DMS114 treated with DMSO at 0.1 percent for 48 hours (cell line): ENCODE results near the gene BPTF.
"Not testable (repeated sequence)": the region's sequence is repeated elsewhere in the genome, so short reads cannot be mapped to it uniquely, and the experiment has no call there.

Experiments
- DNase-seq: peaks from one replicate; lab custom pipeline; 2025; ENCODE audit not compliant: unreplicated experiment; lab: John Stamatoyannopoulos, UW

BPTF gene

DNA sequence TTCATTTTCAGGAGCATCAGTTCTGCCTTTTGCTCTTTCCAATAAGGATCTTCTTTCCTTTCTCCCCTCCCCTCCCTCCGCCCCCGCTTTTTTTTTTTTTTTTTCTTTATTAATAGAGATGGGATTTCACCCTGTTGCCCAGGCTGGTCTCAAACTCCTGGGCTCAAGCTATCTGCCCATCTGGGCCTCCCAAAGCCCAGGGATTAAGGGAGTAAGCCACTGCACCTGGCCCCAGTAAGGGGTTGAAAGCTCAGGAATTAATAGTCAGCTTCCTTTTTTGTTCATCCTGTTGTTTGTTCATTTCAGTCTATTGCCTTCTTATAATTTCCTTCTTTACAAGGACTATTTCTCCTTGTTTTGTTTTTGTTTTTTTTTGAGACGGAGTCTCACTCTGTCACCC lies 178.9 kb downstream of the BPTF start:
- no peak for DNase-seq

DNA sequence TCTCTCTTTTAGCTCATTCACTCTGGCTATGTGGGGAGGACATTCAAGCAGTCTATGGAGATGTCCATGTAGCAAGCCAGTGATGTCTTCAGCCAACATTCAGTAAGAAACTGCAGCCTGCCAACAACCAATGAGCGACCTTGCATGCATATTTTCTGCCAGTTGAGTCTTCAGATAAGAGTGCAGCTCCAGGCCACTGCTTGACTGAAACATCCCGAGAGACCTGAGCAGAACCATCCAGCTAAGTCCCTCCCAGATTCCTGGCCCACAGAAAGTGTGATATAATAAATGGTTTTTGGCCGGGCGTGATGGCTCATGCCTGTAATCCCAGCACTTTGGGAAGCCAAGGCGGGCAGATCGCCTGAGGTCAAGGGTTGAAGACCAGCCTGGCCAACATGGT lies 181.5 kb downstream of the BPTF start:
- DNase-seq = no peak

DNA sequence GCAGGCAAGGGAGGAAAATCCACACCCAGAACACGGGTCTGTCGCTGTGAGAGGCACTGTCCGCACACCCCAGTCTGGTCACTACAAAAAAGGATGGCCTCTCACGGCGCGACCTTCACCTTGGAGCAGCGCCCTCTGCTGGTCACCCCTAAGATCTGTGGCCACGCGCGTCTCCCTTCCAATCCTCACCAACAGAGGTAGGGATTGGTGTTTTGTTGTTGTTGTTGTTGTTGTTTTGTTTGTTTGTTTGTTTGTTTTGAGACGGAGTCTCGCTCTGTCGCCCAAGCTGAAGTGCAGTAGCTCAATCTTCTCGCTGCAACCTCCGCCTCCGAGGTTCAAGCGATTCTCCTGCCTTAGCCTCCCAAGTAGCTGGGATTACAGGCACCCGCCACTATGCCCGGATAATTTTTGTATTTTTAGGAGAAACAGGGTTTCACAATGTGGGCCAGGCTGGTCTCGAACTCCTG lies 185.9 kb downstream of the BPTF start:
- DNase-seq = no peak

DNA sequence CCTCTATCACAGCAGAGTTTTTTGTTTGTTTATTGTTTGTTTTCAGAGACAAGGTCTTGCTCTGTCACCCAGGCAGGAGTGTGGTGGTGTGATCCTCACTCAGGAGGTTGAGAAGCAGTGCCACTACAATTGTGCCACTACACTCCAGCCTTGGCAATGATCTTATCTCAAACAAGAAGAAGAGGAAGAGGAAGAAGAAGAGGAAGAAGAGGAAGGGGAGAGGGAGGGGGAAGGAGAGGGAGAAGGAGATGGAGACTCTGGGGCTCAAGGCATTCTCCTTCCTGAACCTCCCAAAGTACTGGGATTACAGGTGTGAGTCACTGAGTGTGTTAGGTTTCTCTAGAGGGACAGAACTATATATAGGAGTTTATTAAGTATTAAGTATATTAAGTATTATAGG lies 188.1 kb downstream of the BPTF start:
- no peak for DNase-seq

DNA sequence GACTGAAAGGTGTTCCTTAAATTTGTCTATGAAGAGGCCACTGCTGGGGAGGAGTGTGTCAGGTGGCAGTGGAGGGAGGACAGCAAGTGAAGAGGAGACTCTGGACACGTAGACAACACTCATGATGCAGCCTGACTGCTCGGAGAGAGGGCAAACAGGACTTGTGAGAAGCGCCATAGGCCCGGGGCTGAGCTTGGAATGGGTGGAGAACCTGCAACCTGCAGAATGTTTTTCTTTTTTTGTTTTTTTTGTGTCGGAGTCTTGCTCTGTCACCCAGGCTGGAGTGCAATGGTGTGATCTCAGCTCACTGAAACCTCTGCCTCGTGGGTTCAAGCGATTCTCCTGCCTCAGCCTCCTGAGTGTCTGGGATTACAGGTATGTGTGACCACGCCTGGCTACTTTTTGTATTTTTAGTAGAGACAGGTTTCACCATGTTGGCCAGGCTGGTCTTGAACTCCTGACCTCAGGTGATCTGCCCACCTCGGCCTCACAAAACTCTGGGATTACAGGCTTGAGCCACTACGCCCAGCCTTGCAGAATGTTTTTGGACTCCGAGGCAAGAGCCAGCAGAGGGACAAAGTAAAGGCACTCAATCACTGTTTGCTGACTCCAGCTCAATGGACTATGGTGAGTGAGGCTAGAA lies 189.9 kb downstream of the BPTF start:
- no peak for DNase-seq

DNA sequence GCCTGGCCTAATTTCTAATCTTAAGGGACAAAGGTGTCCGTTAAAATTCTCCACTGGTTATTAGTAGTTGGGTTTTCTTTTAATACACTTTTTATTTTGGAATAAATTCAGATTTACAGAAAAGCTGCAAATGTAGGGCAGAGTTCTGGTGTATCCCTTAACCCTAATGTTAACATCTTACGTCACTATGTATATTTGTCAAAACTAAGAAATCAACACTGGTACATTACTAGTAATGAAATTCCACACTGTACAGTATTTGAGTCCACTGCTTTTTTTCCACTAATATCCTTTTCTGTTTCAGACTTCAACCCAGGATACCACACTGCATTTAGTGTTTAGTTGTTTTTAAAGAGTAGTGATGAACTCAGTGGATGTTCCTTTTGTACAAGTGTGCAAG lies 191.5 kb downstream of the BPTF start:
- no peak for DNase-seq

DNA sequence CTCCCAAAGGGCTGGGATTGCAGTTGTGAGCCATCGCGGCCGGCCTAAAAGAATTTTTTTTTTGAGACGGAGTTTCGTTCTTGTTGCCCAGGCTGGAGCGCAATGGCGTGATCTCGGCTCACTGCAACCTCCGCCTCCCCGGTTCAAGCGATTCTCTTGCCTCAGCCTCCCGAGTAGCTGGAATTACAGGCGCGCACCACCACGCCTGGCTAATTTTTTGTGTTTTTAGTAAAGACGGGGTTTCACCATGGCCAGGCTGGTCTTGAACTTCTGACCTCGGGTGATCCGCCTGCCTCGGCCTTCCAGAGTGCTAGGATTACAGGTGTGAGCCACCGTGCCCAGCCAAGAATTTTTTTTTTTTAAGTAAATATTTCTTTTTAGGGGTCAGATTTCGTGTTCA lies 193.2 kb downstream of the BPTF start:
- not testable (repeated sequence) for DNase-seq

DNA sequence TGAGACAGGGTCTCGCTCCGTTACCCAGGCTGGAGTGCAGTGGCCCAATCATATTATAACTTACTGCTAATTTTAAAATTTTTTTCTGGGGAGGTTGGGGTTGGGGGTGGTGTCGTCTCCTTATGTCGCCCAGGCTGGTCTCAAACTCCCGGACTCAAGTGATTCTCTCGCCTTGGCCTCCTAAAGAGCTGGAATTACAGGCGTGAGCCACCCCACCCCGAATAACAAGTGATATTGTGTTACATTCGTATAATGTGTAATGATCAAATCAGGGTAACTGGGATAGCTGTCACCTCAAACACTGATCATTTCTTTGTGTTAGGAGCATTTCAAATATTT lies 194.0 kb downstream of the BPTF start:
- no peak for DNase-seq

DNA sequence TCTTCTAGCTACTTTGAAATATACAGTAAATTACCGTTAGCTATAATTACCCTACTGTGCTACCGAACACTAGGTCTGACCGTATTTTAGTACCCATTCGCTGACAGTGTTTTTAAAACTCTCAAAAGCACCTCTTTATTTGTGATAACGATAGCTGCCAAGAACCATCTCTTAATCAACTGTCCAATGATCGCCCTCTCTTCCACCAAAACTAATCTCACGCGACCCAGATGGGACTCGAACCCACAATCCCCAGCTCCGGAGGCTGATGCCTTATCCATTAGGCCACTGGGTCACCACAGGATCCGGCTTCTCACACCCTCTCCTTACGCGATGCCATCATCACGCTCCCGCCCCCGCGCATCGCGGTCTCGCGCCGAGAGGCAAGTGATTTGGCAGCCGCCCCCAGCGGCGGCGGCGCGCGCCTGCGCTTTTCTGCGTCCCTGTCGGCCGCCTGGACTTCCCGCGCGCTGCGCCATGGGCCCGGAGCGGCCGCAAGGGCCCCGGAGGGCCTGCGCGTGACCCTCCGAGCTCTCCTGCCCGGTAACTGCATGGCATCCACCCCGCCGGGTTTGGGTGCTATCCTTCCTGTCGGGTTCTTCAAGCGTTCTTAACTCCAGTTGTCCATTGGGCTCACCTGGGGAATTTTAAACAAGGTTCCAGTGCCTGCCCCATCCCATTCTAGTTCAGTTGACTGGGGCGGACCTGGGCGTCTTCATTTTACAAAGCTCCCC lies 194.5 kb downstream of the BPTF start:
- peak; percentile 85 for DNase-seq

DNA sequence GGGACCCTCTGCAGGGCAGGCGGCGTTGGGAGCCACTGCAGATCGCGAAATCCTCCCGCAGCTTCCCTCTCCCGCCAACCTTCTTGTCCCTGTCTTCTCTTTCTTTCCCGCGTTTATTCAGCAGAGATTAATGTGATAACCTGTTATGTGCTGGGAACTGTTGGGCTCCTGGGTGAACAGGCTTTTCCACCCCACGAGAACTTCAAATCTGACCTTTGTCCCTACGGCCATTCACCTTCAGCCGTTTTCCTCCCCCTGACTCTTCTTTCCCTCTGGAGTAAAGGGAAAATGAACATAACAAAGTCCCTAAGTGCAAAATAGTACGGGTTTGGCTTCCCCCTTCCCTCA lies 195.1 kb downstream of the BPTF start:
- DNase-seq = peak; percentile 63

DNA sequence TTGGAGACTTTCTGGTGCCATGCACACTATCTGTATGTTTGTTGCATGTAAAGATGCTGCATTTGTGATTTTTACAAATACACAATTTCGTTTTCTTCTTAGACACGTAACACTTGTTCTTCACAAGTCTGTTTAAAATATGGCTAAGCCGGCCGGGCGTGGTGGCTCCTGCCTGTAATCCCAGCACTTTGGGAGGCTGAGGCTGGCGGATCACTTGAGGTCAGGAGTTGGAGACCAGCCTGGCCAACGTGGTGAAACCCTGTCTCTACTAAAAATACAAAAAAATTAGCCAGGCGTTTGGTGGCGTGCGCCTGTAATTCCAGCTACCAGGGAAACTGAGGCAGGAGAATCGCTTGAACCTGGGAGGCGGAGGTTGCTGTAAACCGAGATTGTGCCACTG lies 195.5 kb downstream of the BPTF start:
- not testable (repeated sequence) for DNase-seq

DNA sequence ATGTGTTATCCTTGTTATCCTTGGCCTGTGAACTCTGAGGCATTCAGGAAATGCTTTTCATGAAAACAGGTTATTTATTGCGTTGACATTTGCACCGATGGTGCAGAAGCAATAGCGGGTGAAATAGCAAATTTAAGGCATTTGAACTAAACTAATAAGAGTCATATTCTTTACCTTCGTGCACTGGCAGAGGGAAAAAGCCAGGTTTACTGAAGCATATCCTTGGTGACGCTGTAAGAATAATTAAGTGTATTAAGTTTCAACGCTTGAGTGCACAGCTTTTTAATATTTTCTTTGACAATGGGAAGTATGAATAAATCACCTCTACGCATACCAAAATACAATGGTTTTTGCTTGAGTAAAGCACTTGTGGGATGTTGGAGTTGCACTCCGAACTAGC lies 196.7 kb downstream of the BPTF start:
- DNase-seq = no peak

DNA sequence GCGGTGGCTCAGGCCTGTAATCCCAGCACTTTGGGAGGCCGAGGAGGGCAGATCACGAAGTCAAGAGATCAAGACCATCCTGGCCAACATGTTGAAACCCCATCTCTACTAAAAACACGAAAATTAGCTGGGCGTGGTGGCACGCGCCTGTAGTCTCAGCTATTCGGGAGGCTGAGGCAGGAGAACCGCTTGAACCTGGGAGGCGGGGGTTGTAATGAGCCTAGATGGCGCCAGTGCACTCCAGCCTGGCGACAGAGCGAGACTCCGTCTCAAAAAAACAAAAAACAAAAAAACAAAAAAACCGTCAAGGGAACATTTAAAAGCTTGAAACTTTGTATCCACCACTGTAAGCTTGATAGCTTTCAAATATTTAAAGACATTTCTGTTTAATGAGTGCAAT lies 197.2 kb downstream of the BPTF start:
- DNase-seq = not testable (repeated sequence)

DNA sequence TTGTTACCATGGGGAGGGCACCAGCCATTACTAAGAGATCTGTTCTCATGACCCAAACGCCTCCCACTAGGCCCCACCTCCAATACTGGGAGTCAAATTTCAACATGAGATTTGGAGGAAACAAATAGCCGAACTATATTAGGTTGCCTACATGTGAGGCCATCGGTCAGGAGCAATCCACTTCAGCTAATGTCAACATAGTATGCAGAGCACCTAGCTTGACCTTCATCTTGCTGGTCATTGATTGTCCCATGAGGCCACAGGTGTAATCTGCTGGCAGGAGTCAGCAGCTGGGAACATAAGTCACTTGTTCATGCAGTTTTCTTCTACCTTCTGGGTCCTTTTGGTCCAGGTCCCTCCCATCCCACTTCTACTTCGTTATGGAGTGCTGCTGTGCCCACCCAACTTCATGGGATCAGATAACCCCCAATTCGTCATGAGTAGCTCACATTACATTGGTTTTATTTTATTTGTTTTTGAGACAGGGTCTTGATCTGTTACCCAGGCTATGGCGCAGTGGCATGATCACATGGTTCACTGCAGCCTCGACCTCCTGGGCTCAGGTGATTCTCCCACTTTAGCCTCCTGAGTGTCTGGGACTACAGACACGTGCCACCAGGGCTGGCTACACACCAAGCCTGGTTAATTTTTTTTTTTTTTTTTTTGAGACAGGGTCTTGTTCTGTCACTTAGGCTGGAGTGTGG lies 204.4 kb downstream of the BPTF start:
- no peak for DNase-seq
